GM23248 (cell line): ENCODE results near the gene GALNT7.

Source experiments
- EZH2 ChIP-seq: fragments of 200-600 bp; sonication (generic); IDR thresholded peaks from 2 replicates; pipeline ENCODE4 v1.6.1; 2018; ENCODE audit warnings: antibody characterized with exemption, mild to moderate bottlenecking; ENCODE audit not compliant: insufficient read depth, poor library complexity, severe bottlenecking
- EZH2phosphoT487 ChIP-seq: fragments of 200-600 bp; sonication (generic); IDR thresholded peaks from 2 replicates; pipeline ENCODE4 v1.6.1; 2018; ENCODE audit warnings: antibody characterized with exemption, moderate library complexity, mild to moderate bottlenecking, low read depth; ENCODE audit not compliant: insufficient read depth

- TF ChIP-seq EZH2 (no peak), EZH2phosphoT487 (no peak)
These were observed 23.0 kb downstream of the GALNT7 start for GRCh38 chr4:173191623-173192041.
